Measurements from ENCODE around the gene DDHD1.

Gene DDHD1

GRCh38 chr14:53035336-53036210, 117.5 kb downstream of the DDHD1 start:
- DNase-seq (ENCODE audit: low read depth, low spot score), result no peak
- WGBS (ENCODE audit: insufficient coverage, insufficient read length), result no CpG with 5 or more reads among the region's 6 CpGs
- Histone ChIP-seq H3K4me3 (ENCODE audit: low read length) (no peak overlapping the region), H3K27ac (ENCODE audit: low read length) (no peak overlapping the region), H3K36me3 (ENCODE audit: control insufficient read depth, insufficient read depth, low read length) (no peaks in the 10 kb centered on the region), H3K4me1 (ENCODE audit: control insufficient read depth, insufficient read depth, low read length) (no peaks in the 10 kb centered on the region), H3K9me3 (ENCODE audit: control insufficient read depth, insufficient read depth, low read length) (no peaks in the 10 kb centered on the region), H3K27me3 (ENCODE audit: control insufficient read depth, insufficient read depth, low read length) (no peaks in the 10 kb centered on the region)

DNA sequence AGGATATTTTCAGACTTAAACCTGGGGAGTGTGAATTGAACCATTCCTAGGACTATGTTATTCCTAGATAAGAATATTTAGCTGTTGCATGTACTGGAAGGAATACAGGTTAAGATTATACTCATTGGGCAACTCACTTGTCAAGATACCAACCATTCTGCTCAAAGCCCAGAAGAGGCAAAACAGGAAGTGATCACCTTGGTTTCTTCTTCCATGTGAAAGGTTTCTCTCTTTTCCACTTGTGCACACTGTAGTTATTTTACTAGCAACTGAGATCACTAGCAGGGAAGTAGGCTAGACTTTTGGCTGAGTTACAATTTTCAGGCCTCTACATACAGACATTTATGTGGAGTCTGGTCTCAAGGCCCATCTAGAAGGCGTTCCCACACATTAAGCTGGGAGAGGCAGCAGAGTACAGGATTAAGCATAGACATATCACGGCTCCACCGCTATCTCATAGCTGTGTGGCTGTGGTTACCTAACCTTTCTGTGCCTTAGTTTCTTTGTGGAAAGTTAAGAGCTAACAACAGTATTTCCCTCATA, 118.4 kb downstream of the DDHD1 start:
- no peaks in the 10 kb centered on the region for H3K9me3 ChIP-seq (ENCODE audit: control insufficient read depth, insufficient read depth, low read length)
- no peak overlapping the region for H3K27ac ChIP-seq (ENCODE audit: low read length)
- no peak for DNase-seq (ENCODE audit: low read depth, low spot score)
- H3K4me3 ChIP-seq (ENCODE audit: low read length), result no peak overlapping the region
- no peaks in the 10 kb centered on the region for H3K4me1 ChIP-seq (ENCODE audit: control insufficient read depth, insufficient read depth, low read length)
- no peaks in the 10 kb centered on the region for H3K36me3 ChIP-seq (ENCODE audit: control insufficient read depth, insufficient read depth, low read length)
- WGBS (ENCODE audit: insufficient coverage, insufficient read length), result no CpG with 5 or more reads among the region's 3 CpGs
- no peaks in the 10 kb centered on the region for H3K27me3 ChIP-seq (ENCODE audit: control insufficient read depth, insufficient read depth, low read length)

DNA sequence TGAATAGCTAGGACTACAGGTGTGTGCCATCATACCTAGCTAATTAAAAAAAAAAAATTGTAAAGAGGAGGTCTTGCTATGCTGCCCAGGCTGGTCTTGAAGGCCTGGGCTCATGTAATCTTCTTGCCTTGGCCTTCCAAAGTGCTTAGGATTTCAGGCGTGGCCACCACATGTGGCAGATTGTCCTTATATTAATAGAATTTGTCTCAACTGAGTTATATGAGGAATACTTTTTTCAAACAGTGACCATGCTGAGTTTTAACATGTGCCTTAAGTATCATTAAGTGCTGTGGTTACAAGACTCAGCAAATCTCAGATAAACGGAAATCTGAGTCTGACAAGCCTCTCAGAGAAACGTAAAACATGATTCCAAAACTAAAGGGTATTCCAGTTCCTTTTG, 119.1 kb downstream of the DDHD1 start:
- no CpG with 5 or more reads among the region's 3 CpGs for WGBS (ENCODE audit: insufficient coverage, insufficient read length)
- no peaks in the 10 kb centered on the region for H3K4me1 ChIP-seq (ENCODE audit: control insufficient read depth, insufficient read depth, low read length)
- H3K9me3 ChIP-seq (ENCODE audit: control insufficient read depth, insufficient read depth, low read length), result no peaks in the 10 kb centered on the region
- no peaks in the 10 kb centered on the region for H3K36me3 ChIP-seq (ENCODE audit: control insufficient read depth, insufficient read depth, low read length)
- H3K4me3 ChIP-seq (ENCODE audit: low read length), result no peak overlapping the region
- DNase-seq (ENCODE audit: low read depth, low spot score), result no peak
- H3K27ac ChIP-seq (ENCODE audit: low read length), result no peak overlapping the region
- no peaks in the 10 kb centered on the region for H3K27me3 ChIP-seq (ENCODE audit: control insufficient read depth, insufficient read depth, low read length)

DNA sequence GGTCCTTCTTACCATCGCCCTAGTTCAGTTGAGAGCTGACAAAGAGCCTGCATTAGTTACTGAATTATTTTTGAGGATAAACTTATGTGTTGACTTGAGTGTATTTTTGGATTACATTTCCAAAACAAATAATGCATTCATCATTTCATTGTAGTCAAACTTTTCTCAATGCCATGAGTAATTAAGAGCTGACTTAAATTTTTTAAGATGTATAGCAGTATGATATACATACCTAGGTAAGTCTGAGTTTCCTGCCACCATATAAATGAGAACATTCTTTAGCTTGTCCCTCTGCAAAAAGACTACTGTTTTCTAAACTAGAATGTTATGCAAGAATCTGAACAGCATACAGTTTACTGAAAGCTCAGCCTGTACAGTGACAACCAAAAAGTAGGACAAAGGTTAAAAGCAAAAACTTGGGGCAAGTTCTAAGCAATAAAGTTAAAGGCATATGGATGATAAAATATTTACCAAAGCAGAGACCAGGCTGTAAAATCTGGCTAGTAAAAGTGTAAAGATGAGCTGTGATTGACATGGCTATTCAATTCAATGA, 120.2 kb downstream of the DDHD1 start:
- no peak for DNase-seq (ENCODE audit: low read depth, low spot score)
- H3K9me3 ChIP-seq (ENCODE audit: control insufficient read depth, insufficient read depth, low read length), result no peaks in the 10 kb centered on the region
- H3K4me3 ChIP-seq (ENCODE audit: low read length), result no peak overlapping the region
- H3K4me1 ChIP-seq (ENCODE audit: control insufficient read depth, insufficient read depth, low read length), result no peaks in the 10 kb centered on the region
- H3K36me3 ChIP-seq (ENCODE audit: control insufficient read depth, insufficient read depth, low read length), result no peaks in the 10 kb centered on the region
- H3K27ac ChIP-seq (ENCODE audit: low read length), result no peak overlapping the region
- no peaks in the 10 kb centered on the region for H3K27me3 ChIP-seq (ENCODE audit: control insufficient read depth, insufficient read depth, low read length)
- no CpG with 5 or more reads among the region's 1 CpG for WGBS (ENCODE audit: insufficient coverage, insufficient read length)

- Histone ChIP-seq H3K4me3 (ENCODE audit: low read length) (no peak overlapping the region), H3K9me3 (ENCODE audit: control insufficient read depth, insufficient read depth, low read length) (no peaks in the 10 kb centered on the region), H3K27ac (ENCODE audit: low read length) (no peak overlapping the region), H3K36me3 (ENCODE audit: control insufficient read depth, insufficient read depth, low read length) (no peaks in the 10 kb centered on the region), H3K4me1 (ENCODE audit: control insufficient read depth, insufficient read depth, low read length) (no peaks in the 10 kb centered on the region), H3K27me3 (ENCODE audit: control insufficient read depth, insufficient read depth, low read length) (no peaks in the 10 kb centered on the region)
- no peak for DNase-seq (ENCODE audit: low read depth, low spot score)
- no CpG with 5 or more reads among the region's 2 CpGs for WGBS (ENCODE audit: insufficient coverage, insufficient read length)
Observed at GRCh38 chr14:53032161-53032803, 120.8 kb downstream of the DDHD1 start.

DNA sequence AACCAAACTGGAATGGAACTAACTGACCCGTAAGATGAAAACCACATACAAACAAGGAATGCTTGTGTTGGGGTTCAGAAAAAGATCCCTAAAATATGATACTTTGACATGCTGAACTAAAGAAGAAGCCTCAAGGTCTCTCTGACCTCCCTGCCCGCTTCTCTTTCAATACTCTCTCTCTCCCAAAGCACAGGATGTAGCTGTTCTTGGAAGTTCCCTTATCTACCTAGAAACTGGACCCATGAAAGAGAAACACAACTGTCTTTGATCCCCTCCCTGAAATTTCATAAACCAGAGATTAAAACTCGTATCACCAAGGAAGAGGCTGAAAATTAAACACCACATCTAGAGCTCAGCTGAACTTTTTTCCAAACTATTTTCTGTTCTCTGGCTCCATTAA, 125.6 kb downstream of the DDHD1 start:
- H3K27ac ChIP-seq (ENCODE audit: low read length), result no peak overlapping the region
- no peak for DNase-seq (ENCODE audit: low read depth, low spot score)
- H3K4me1 ChIP-seq (ENCODE audit: control insufficient read depth, insufficient read depth, low read length), result no peaks in the 10 kb centered on the region
- no peak overlapping the region for H3K4me3 ChIP-seq (ENCODE audit: low read length)
- no CpG with 5 or more reads among the region's 3 CpGs for WGBS (ENCODE audit: insufficient coverage, insufficient read length)
- no peaks in the 10 kb centered on the region for H3K27me3 ChIP-seq (ENCODE audit: control insufficient read depth, insufficient read depth, low read length)
- no peaks in the 10 kb centered on the region for H3K36me3 ChIP-seq (ENCODE audit: control insufficient read depth, insufficient read depth, low read length)
- no peaks in the 10 kb centered on the region for H3K9me3 ChIP-seq (ENCODE audit: control insufficient read depth, insufficient read depth, low read length)

DNA sequence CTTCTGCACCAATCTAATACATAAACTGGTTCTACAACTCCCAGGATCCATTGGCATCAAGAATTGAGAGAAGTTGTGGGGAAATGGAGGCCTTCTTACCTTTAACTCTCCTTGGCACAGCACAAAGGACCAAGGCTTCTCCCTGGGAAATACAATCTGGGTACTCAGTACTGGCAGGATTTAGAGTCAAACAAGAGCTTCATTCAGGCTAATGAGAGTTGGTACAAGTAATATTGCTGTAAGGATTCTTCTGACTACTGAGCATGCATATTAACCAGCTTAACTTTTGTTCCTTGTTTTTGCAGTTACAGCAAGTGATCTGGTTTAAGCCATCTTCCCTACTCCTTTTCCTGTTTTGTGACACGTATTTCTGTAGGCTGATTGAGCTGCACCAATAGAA, 126.1 kb downstream of the DDHD1 start:
- no peak overlapping the region for H3K4me3 ChIP-seq (ENCODE audit: low read length)
- H3K4me1 ChIP-seq (ENCODE audit: control insufficient read depth, insufficient read depth, low read length), result no peaks in the 10 kb centered on the region
- no peaks in the 10 kb centered on the region for H3K27me3 ChIP-seq (ENCODE audit: control insufficient read depth, insufficient read depth, low read length)
- no CpG with 5 or more reads among the region's 1 CpG for WGBS (ENCODE audit: insufficient coverage, insufficient read length)
- no peak overlapping the region for H3K27ac ChIP-seq (ENCODE audit: low read length)
- H3K36me3 ChIP-seq (ENCODE audit: control insufficient read depth, insufficient read depth, low read length), result no peaks in the 10 kb centered on the region
- no peak for DNase-seq (ENCODE audit: low read depth, low spot score)
- H3K9me3 ChIP-seq (ENCODE audit: control insufficient read depth, insufficient read depth, low read length), result no peaks in the 10 kb centered on the region

DNA sequence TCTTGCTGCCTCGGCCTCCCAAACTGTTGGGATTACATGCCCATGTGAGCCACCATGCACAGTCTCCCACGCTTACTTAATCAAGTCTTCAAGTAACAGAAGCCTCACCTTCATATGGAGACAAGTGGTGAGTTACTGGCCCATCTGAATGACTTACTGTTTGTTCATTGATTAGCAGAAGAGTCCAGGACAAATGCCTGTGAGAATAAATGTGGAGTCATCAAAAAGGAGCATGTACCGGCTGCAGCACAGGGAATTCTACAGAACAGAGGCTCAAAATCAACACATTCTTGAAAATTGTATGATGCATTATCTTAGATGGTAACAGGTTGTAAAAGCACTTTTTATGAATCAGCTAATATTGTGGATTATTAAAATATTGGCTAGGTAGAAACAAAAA, 129.8 kb downstream of the DDHD1 start:
- no peaks in the 10 kb centered on the region for H3K9me3 ChIP-seq (ENCODE audit: control insufficient read depth, insufficient read depth, low read length)
- DNase-seq (ENCODE audit: low read depth, low spot score), result no peak
- no peaks in the 10 kb centered on the region for H3K27me3 ChIP-seq (ENCODE audit: control insufficient read depth, insufficient read depth, low read length)
- WGBS (ENCODE audit: insufficient coverage, insufficient read length), result no CpG with 5 or more reads among the region's 3 CpGs
- H3K27ac ChIP-seq (ENCODE audit: low read length), result no peak overlapping the region
- H3K4me3 ChIP-seq (ENCODE audit: low read length), result no peak overlapping the region
- 0 out of 2 replicates have a peak, but pooled peaks cover 1% of the 10 kb centered on the region for H3K4me1 ChIP-seq (ENCODE audit: control insufficient read depth, insufficient read depth, low read length)
- H3K36me3 ChIP-seq (ENCODE audit: control insufficient read depth, insufficient read depth, low read length), result no peaks in the 10 kb centered on the region

- 0 out of 2 replicates have a peak, but pooled peaks cover 1% of the 10 kb centered on the region for H3K4me1 ChIP-seq (ENCODE audit: control insufficient read depth, insufficient read depth, low read length)
- H3K27ac ChIP-seq (ENCODE audit: low read length), result no peak overlapping the region
- H3K27me3 ChIP-seq (ENCODE audit: control insufficient read depth, insufficient read depth, low read length), result no peaks in the 10 kb centered on the region
- no CpG with 5 or more reads among the region's 3 CpGs for WGBS (ENCODE audit: insufficient coverage, insufficient read length)
- no peaks in the 10 kb centered on the region for H3K9me3 ChIP-seq (ENCODE audit: control insufficient read depth, insufficient read depth, low read length)
- H3K36me3 ChIP-seq (ENCODE audit: control insufficient read depth, insufficient read depth, low read length), result no peaks in the 10 kb centered on the region
- no peak overlapping the region for H3K4me3 ChIP-seq (ENCODE audit: low read length)
- DNase-seq (ENCODE audit: low read depth, low spot score), result no peak
Observed at GRCh38 chr14:53022593-53022992, 130.5 kb downstream of the DDHD1 start.

DNA sequence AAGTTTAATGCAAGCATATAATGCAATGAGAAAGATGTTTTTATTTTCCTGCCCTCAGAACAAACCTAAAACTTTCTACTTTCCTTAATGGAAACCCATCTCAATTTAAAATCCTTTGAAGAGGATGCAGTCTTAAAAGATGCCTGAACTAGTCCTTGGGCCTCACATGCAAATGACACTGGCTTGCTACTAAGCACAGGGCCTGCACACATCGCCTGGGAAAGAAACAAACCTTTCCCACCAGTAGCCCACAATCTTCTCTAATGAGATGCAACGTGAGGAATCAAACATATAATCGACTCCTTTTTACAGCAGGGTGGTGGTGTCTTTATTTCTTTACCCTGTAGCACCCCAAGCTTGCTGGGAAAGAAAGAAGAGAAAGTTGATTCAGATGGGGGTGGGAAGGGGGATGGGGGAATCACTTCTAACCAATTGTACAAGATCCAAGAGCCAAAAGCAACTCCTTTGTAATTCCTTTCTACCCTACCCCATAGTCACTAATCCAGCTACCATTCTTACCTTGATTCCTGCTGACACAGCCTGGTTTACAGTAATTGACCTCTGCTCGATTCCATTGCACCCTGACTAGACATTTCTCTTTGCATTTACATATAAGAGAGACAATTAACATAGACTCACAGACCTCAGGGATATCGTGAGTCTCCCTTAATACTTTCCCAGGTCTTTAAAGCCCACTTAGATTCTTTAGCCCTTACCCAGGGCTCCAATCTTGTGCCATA, 132.8 kb downstream of the DDHD1 start:
- H3K36me3 ChIP-seq (ENCODE audit: control insufficient read depth, insufficient read depth, low read length), result no peaks in the 10 kb centered on the region
- WGBS (ENCODE audit: insufficient coverage, insufficient read length), result no CpG with 5 or more reads among the region's 5 CpGs
- no peak overlapping the region for H3K27ac ChIP-seq (ENCODE audit: low read length)

More for the DNA sequence above, 132.8 kb downstream of the DDHD1 start:
- 0 out of 2 replicates have a peak, but pooled peaks cover 1% of the 10 kb centered on the region for H3K4me1 ChIP-seq (ENCODE audit: control insufficient read depth, insufficient read depth, low read length)
- no peak overlapping the region for H3K4me3 ChIP-seq (ENCODE audit: low read length)
- H3K27me3 ChIP-seq (ENCODE audit: control insufficient read depth, insufficient read depth, low read length), result no peaks in the 10 kb centered on the region
- no peaks in the 10 kb centered on the region for H3K9me3 ChIP-seq (ENCODE audit: control insufficient read depth, insufficient read depth, low read length)
- no peak for DNase-seq (ENCODE audit: low read depth, low spot score)

Measured in iPS DF 6.9 (cell line).